ENCODE data around the gene REEP2.
"Not testable (repeated sequence)": the region's sequence is repeated elsewhere in the genome, so short reads cannot be mapped to it uniquely, and the experiment has no call there.

REEP2 gene

DNA sequence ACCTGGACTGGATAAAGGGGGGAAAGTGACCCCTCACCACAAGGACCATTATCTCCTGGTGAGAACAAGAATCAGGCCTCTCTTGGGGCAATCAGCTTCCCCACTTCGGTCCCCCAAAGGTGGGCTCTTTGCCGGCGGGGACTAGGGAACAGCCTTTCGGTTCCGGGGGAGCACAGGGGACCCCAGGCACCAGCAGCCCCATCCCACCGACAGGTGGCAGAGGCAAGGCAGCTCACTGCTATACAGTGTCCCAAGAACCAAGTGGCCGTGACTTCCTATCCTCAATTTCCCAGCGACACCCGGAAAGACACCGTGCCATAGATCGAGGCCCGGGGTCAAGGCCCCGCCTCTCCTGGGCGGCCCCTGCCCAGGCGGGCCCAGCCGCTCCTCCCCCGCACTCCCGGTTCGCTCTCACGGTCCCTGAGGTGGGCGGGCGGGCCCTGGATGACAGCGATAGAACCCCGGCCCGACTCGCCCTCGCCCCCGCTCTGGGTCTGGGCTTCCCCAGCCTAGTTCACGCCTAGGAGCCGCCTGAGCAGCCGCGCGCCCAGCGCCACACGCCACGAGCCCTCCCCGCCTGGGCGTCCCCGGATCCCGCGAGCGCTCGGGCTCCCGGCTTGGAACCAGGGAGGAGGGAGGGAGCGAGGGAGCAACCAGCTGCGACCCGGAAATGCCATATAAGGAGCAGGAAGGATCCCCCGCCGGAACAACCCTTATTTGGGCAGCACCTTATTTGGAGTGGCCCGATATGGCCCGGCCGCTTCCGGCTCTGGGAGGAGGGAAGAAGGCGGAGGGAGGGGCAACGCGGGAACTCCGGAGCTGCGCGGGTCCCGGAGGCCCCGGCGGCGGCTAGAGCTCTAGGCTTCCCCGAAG is 25.8 kb downstream of the REEP2 start:
- Histone ChIP-seq H3K4me3 (peak overlapping the region; percentile 64 to 90 (median 77)), H3K27ac (peak overlapping the region; percentile 53 to 99 (median 94))

DNA sequence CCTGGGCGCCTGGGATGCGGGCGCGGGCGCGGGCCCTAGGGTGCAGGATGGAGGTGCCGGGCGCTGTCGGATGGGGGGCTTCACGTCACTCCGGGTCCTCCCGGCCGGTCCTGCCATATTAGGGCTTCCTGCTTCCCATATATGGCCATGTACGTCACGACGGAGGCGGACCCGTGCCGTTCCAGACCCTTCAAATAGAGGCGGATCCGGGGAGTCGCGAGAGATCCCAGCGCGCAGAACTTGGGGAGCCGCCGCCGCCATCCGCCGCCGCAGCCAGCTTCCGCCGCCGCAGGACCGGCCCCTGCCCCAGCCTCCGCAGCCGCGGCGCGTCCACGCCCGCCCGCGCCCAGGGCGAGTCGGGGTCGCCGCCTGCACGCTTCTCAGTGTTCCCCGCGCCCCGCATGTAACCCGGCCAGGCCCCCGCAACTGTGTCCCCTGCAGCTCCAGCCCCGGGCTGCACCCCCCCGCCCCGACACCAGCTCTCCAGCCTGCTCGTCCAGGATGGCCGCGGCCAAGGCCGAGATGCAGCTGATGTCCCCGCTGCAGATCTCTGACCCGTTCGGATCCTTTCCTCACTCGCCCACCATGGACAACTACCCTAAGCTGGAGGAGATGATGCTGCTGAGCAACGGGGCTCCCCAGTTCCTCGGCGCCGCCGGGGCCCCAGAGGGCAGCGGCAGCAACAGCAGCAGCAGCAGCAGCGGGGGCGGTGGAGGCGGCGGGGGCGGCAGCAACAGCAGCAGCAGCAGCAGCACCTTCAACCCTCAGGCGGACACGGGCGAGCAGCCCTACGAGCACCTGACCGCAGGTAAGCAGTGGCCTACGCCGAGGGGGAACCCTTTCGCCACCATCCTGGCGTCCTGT is 26.6 kb downstream of the REEP2 start, which contains the start of gene EGR1:
TSS of gene EGR1 (plus strand) at position 219 of the 864 bp plus-strand sequence. CDS start at position 502, 283 bp downstream.
- Histone ChIP-seq H3K4me3 (peak within 1 kb of the TSS; percentile 64 to 90 (median 77)), H3K27ac (peak within 1 kb of the TSS; percentile 53 to 99 (median 94))

DNA sequence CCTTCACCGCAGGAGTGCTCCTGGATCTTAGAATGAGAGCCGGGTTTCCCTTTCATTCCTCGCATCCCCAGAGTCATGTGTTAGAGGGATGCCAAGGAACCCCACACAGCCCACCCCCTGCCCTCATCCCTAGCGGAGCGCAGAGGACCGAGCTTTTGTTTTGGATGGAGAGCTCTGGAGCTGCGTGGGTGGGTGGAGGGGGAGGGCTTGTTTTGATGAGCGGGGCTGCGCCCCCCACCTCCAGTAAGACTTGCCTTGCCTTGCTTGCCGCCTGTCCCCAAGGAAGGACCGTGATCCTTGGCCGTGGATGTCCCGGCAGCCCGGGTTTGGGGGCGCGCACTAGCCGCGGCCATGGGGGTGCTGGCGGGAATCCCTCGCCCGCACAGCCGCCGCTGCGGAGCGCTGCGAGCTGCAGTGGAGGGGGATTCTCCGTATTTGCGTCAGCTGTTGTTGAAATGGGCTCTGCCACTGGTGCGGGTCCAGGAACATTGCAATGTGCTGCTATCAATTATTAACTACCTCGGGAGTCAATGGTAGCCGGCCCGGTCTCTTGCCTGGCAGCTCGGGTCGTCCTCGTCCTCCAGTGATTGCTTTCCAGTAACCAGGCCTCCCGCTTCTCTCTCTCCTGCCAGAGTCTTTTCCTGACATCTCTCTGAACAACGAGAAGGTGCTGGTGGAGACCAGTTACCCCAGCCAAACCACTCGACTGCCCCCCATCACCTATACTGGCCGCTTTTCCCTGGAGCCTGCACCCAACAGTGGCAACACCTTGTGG is 27.5 kb downstream of the REEP2 start:
- H3K27ac ChIP-seq, result peak overlapping the region in 14 of 21 experiments; percentile 8 to 97 (median 89)
- peak overlapping the region; percentile 64 to 90 (median 77) for H3K4me3 ChIP-seq

DNA sequence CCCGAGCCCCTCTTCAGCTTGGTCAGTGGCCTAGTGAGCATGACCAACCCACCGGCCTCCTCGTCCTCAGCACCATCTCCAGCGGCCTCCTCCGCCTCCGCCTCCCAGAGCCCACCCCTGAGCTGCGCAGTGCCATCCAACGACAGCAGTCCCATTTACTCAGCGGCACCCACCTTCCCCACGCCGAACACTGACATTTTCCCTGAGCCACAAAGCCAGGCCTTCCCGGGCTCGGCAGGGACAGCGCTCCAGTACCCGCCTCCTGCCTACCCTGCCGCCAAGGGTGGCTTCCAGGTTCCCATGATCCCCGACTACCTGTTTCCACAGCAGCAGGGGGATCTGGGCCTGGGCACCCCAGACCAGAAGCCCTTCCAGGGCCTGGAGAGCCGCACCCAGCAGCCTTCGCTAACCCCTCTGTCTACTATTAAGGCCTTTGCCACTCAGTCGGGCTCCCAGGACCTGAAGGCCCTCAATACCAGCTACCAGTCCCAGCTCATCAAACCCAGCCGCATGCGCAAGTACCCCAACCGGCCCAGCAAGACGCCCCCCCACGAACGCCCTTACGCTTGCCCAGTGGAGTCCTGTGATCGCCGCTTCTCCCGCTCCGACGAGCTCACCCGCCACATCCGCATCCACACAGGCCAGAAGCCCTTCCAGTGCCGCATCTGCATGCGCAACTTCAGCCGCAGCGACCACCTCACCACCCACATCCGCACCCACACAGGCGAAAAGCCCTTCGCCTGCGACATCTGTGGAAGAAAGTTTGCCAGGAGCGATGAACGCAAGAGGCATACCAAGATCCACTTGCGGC is 28.2 kb downstream of the REEP2 start:
- peak overlapping the region in 10 of 21 experiments; percentile 36 to 97 (median 88) for H3K27ac ChIP-seq
- peak overlapping the region; percentile 64 to 90 (median 77) for H3K4me3 ChIP-seq

DNA sequence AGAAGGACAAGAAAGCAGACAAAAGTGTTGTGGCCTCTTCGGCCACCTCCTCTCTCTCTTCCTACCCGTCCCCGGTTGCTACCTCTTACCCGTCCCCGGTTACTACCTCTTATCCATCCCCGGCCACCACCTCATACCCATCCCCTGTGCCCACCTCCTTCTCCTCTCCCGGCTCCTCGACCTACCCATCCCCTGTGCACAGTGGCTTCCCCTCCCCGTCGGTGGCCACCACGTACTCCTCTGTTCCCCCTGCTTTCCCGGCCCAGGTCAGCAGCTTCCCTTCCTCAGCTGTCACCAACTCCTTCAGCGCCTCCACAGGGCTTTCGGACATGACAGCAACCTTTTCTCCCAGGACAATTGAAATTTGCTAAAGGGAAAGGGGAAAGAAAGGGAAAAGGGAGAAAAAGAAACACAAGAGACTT is 28.9 kb downstream of the REEP2 start:
- H3K27ac ChIP-seq, result peak overlapping the region in 7 of 21 experiments; percentile 8 to 97 (median 83)
- peak overlapping the region in 6 of 7 experiments; percentile 64 to 90 (median 78) for H3K4me3 ChIP-seq

DNA sequence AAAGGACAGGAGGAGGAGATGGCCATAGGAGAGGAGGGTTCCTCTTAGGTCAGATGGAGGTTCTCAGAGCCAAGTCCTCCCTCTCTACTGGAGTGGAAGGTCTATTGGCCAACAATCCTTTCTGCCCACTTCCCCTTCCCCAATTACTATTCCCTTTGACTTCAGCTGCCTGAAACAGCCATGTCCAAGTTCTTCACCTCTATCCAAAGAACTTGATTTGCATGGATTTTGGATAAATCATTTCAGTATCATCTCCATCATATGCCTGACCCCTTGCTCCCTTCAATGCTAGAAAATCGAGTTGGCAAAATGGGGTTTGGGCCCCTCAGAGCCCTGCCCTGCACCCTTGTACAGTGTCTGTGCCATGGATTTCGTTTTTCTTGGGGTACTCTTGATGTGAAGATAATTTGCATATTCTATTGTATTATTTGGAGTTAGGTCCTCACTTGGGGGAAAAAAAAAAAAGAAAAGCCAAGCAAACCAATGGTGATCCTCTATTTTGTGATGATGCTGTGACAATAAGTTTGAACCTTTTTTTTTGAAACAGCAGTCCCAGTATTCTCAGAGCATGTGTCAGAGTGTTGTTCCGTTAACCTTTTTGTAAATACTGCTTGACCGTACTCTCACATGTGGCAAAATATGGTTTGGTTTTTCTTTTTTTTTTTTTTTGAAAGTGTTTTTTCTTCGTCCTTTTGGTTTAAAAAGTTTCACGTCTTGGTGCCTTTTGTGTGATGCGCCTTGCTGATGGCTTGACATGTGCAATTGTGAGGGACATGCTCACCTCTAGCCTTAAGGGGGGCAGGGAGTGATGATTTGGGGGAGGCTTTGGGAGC is 29.5 kb downstream of the REEP2 start:
- Histone ChIP-seq H3K27ac (peak overlapping the region in 5 of 21 experiments; percentile 8 to 87 (median 49)), H3K4me3 (peak overlapping the region in 4 of 7 experiments; percentile 64 to 90 (median 82))

DNA sequence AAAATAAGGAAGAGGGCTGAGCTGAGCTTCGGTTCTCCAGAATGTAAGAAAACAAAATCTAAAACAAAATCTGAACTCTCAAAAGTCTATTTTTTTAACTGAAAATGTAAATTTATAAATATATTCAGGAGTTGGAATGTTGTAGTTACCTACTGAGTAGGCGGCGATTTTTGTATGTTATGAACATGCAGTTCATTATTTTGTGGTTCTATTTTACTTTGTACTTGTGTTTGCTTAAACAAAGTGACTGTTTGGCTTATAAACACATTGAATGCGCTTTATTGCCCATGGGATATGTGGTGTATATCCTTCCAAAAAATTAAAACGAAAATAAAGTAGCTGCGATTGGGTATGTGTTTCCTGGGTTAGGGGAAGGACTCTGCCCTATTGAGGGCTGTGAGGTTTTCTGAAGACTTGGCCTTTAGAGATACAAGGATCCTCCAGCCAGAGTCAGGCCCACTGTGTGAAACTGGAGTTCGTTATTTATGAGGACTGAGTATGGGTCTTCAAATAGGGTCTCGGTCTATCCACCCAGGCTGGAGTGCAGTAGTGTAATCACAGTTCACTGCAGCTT is 30.2 kb downstream of the REEP2 start:
- H3K27ac ChIP-seq, result peak overlapping the region in 3 of 21 experiments; percentile 8 to 38 (median 27)

DNA sequence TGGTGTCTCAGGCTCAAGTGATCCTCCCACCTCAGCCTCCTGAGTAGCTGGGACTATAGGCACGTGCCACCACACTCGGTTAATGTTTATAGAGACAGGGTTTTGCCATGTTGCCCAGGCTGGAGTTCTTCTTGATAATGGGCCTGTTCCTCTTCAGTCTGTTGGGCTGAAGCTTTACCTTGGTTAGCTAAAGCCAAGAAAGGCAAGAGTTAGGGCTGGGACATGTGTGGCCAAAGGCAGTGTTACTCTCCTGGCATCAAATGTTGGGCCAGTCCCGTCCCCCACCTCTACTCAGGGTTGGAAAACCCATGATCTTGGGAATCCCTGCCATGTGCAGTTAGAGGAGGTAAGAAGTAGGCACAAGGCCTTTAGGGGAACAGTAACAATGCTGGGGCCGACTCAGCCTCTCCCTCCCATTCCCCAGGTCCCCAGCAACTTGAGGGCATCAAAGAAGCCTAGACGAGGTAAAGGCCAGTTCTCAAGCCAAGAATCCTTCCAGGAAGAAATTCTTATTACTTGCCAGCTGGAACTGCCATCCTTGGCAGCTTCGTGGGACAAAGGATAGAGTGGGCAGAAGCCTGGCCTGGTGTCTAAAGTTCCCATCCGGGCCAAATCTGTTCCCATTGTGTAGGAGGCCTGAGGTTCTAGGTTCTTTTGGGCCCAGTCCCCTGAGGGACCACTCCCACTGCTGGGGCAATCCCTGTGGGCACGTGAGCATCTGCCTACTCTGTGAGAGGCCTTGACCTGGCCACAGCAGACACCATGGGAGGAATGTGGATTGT is 30.9 kb downstream of the REEP2 start:
- Histone ChIP-seq H3K27ac (peak overlapping the region in 10 of 21 experiments; percentile 5 to 69 (median 25)), H3K4me3 (no peak overlapping the region)

More for the DNA sequence above, 30.2 kb downstream of the REEP2 start:
- no peak overlapping the region for H3K4me3 ChIP-seq

DNA sequence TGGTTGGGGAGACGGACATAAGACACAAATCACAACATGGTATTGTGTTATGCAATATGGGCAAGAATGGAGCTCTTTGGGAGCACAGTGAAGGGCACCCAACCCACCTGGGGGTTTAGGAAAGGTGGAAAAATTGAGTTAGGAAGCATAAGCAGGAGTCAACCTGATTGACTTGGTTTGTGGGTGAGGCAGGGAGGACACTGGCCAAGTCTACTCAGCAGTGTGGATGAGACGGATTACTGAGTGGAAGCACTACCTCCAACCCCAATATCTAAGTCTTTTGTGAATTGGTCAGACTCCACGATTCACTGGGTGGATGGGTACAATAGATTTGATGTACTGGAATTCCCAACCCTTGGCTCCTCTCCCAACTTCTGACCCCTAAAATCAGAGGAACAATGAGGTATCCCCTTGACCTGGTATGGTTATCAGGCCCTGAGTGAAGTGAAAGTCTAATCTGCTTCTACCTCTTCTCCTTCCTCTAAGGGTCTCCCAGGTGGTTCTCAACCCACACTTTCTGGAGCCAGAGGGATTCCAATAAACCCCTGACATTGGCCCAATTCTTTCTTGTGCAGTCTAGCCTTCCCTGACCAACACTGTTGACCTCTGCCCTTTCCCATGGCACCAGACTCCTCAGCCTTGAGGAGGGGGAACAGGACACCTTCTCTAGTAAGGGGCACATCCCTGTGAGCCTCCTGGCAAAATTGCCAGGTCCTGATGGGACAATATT is 31.6 kb downstream of the REEP2 start:
- no peak overlapping the region for H3K4me3 ChIP-seq

DNA sequence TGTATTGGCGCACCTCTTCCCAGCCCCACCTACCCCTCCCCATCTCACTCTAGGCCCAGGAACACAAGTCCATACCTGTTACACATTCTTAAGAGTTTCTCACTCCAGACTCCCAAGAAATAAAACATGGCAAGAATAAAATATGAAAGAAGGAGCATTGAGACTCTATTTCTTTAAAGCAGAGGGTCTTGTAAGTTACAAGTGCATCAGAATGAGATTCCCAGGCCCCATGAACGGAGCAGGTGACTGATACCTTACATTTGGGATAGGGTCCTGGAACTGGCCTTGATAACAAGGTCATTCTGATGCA is 32.1 kb downstream of the REEP2 start:
- Histone ChIP-seq H3K27ac (peak overlapping the region in 3 of 21 experiments; percentile 9 to 52 (median 21)), H3K4me3 (no peak overlapping the region)

More for the DNA sequence above, 31.6 kb downstream of the REEP2 start:
- peak overlapping the region in 9 of 21 experiments; percentile 5 to 52 (median 21) for H3K27ac ChIP-seq

DNA sequence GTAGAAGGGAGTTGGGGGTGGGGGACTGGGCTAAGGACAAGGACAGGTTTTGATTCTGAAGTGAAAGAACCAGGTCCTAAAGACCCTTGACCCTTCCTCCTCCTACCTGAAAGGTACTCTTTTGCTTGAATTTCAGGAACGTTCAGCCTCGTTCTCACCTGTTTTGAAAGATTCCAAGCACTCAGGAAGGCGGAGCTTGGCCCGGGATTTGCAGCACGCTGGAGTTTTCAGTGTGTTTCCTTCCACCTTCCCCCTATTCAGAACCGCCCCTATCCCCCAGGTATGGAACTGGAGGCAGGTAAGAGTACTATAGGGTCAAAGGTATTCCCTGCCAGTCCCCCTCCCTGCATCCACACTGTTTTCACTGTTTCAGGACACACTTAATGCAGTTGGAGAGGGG is 33.5 kb downstream of the REEP2 start:
- Histone ChIP-seq H3K27ac (no peak overlapping the region), H3K4me3 (no peak overlapping the region)

DNA sequence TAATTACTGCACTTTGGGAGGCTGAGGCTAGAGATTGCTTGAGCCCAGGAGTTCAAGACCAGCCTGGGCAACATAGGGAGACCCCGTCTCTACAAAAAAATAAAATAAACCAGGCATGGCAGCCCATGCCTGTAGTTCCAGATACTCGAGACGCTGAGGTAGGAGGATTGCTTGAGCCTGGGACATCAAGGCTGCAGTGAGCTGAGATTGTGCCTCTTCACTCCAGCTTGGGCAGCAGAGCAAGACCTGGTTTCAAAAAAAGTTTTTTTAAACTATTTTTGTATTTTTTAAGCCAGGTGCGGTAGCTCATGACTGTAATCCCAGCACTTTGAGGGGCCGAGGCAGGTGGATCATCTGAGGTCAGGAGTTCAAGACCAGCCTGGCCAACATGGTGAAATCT is 34.3 kb downstream of the REEP2 start:
- H3K4me3 ChIP-seq, H3K27ac ChIP-seq: not testable (repeated sequence)

DNA sequence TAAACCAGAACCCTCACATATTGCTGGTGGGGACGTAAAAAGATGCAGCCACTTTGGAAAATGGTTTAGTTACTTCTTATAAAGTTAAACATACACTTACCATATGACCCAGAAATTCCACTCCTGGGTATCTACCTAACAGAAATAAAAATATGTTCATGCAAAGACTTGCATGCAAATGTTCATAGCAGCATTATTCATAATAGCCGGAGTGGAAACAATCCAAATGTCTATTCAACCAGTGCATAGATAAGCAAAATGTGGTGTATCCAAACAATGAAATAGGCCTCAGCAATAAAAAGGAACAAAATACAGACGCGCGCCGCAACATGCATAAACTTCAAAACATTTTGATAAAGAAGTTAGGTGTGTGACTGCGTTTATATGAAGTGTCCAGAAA is 38.1 kb downstream of the REEP2 start:
- H3K27ac ChIP-seq, result no peak overlapping the region
- H3K4me3 ChIP-seq, result no peak overlapping the region

DNA sequence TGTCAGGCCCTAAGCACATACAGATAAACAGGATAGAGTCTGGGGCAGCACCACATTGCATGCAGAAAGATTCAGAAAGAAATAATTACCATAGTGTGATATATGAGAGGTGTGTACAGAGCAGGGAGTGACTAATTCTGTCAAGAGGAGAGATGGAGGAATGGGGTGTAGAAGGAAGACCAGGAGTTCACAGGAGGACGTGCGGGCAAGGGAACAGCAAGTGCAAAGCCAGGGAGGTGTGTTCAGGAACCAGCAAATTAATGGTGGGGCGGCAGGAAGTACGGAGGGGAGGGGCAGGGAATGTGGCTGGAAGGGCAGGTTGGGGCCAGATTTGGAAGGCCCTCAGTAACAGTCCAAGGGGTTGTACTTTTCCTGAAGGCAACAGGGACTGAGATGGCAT is 43.8 kb downstream of the REEP2 start:
- Histone ChIP-seq H3K4me3 (no peak overlapping the region), H3K27ac (peak overlapping the region in 1 of 21 experiments; percentile 14)

DNA sequence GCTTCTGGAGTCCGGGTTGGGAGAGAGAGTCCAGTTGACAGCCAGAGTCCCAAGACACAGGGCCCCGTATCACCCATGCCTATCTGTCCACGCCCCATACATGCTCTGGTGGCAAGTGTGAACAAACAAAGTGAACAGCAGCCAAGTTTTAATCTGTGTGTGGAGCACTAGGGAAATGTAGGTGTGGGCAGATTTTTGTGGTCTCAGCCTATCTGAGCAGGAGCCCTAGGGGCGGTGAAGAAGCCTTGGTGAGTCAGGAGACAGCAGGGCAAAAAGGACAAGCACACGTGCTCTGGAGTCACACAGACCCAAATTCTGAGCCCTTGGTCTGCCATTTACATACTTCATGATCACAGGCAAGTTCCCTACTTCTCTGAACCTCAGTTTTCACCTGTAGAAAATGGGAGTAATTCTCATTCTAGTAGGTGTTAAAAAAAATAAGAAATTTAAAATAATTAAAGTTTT is 49.7 kb downstream of the REEP2 start:
- H3K4me3 ChIP-seq, result no peak overlapping the region
- no peak overlapping the region for H3K27ac ChIP-seq

DNA sequence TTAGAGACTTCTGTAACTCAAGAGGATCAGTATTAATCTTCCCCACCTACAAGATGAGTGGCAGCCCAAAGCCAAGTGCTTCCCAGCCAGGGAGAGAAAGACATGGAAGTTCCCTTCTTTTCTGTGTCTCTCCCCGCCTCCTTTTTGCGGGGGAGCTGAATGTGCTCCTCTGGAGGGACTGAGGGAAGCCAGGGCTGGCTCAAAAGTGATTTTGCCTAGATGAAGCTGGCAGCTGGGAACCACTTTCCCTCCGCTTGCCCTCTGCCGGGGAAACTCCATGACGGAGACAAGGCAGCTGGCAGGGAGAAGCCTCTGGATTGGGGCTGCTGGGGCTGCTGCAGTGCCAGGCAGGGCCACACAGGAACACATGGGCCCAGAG is 50.8 kb downstream of the REEP2 start:
- peak overlapping the region in 5 of 21 experiments; percentile 2 to 90 (median 23) for H3K27ac ChIP-seq
- no peak overlapping the region for H3K4me3 ChIP-seq
